ENCODE data around the gene C11orf68.

The C11orf68 gene

DNA sequence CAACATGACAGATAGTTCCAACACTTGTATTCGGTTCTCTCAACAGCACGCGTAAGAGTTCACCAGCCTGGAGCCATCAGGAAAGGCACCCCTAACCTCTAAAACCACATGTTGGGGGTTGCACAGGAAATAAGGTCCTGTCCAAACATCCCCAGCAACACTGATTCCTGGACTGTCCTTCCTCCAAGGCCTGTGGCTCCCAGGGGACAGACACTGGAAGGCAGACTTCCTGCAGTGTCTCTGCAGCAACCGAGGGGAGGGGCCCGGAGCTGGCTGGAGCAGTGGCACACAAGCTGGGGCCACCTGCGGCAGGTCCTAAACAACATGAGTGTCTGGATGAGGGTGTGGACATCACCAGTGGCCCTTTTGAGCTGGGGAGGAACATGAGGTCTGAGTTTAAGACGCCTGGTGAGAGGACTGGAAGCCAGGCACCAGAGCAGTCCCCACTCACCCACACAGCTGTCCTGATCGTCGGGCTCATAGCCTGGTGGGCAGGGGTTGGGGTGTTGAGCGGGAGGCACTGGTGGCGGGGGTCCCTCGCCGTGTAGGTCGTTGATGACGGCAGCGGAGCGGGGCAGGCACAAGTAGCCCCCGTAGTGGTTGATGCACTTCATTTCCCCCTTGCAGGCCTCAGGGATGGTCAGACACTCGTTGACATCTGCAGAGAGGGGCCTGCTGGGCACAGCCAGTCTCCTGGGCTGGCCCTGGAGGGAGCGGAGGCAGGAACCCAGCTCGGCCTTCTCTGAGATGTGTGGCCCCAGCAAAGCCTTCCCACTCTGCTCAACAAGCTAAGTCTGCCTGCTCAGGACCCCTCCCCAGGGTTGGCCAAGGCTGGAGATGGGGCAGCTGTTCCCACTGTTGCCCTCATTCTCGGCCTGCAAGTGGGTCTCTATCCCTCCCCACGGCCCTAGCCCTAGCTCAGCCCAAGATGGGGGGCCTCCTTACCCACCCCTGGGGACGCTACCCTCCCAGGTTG lies 47.9 kb downstream of the C11orf68 start:
- no peak for DNase-seq

DNA sequence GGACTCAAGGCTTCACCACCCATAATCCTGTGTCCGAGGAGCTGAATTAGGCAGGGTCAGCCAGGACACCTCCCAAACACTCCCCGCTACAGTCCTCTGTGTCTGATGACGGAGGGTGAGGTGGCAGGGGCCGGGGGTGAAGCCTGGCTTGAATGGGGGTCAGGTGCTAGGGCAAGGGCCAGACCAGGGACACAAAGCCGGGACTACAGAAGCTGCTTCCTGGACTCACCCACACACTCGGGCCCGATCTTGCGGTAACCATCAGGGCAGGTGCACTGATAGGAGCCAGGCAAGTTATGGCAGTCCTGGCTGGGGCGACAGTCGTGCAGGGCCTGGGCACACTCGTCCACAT lies 48.6 kb downstream of the C11orf68 start:
- DNase-seq: no peak

DNA sequence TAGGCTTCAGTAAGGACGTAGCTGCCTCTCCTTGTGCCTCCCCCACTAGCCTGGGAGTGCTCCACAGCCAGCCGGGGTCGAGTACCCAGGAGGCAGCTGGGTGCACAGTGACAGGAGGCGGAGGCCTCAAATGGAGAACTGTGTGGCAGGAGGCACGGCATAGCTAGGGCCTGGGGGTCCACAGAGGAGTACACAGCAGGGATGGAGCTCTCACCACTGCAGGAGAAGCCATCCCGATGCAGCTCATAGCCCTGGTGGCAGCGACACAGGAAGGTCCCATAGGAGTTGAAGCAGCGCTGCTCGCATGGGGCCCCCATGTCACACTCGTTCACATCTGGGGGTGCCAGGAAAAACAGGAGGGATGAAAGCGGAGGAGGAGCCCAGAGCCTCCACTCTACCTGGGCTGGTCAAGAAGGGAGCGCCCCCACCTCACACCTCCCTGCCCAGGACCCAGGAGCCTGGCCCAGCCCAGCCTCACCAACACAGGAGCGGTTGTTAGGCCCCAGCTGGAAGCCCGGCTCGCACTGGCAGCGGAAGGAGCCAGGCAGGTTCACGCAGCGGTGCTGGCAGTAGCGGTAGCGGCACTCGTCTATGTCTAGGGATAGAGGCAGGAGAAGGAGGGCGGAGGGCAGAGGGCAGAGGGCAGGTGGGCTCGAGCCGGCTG lies 49.1 kb downstream of the C11orf68 start:
- no peak for DNase-seq

DNA sequence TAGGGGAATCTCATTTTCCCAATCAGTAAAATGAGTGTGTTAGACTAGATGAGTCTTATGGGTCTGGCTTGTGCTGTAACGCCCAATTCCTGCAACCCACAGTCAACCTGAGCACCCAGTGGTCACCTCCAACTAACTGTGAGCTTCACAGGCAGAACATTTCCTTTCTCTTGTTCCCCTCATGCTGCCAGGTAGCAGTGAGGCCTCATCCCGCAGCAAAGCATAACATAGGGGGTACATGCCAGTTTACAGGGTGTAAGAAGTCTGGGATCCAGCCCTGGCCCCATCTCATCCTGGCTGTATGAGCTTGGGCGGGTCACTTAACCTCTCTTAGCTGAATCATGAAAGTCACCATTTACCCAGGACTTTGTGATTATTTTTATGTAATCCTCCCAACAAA lies 50.0 kb downstream of the C11orf68 start:
- no peak for DNase-seq

DNA sequence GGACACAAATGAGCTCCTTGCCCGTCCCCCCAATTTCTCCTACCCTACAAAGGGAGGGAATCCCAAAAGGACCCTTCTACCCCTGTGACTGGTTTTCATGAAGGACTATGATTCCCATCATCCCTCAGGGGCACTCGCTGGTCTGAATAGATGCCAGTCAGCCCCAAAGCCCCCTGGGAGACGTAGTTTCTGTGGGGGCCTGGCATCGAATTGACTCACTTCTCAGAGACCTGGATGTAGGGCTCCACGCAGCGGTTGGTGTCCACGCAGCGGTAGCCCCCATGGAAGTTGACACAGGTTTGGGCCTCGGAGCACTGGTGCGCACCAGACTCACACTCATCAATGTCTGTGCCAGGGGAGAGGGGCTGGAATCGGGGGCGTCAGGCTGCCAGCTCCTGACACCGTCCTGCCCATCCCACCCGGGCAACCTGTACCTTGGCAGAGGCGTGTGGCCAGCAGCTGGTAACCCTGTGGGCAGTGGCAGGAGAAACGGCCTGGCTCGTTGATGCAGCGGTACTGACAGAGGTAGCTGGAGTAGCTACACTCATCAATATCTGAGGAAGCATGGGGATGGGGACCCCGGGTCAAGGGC lies 50.7 kb downstream of the C11orf68 start:
- DNase-seq: no peak

DNA sequence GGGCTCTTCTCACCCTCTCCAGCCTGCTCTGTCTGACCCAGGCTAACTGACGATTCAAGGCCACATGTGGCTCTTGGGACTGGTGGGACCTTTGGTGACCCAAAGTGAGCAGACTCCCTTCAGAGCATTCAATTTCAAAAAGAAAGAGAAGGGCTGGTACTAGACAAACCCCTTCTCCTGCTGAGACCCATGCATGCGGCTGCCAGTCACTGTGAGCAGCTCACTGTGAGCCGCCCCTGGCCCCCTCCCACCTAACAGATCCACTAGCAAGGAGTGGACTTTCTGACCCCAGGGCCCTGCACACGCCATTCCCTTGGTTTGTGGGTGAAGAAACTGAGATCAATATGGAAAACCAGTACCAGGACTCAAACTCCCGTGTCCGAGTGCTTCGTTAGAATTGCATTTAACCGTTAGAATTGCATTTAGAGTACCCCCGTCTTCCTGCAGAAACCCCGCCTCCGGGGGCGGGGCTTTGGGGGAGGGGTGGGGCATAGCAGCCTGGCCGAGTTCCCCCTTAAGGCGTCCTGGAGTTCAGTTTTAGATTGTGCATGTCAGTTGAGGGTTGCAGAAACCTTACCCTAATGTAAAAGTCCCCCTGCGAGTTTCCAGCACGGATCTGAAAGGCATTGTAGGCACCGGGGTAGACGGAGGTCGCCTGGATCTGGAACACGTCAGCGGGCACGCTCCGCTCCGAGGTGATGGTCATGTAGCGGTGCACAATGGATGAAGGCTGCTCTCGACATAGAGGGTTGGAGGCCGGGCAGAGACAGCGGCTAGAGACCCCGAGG lies 51.4 kb downstream of the C11orf68 start:
- no peak for DNase-seq
